ENCODE measurements around the gene QSOX2.

DNA sequence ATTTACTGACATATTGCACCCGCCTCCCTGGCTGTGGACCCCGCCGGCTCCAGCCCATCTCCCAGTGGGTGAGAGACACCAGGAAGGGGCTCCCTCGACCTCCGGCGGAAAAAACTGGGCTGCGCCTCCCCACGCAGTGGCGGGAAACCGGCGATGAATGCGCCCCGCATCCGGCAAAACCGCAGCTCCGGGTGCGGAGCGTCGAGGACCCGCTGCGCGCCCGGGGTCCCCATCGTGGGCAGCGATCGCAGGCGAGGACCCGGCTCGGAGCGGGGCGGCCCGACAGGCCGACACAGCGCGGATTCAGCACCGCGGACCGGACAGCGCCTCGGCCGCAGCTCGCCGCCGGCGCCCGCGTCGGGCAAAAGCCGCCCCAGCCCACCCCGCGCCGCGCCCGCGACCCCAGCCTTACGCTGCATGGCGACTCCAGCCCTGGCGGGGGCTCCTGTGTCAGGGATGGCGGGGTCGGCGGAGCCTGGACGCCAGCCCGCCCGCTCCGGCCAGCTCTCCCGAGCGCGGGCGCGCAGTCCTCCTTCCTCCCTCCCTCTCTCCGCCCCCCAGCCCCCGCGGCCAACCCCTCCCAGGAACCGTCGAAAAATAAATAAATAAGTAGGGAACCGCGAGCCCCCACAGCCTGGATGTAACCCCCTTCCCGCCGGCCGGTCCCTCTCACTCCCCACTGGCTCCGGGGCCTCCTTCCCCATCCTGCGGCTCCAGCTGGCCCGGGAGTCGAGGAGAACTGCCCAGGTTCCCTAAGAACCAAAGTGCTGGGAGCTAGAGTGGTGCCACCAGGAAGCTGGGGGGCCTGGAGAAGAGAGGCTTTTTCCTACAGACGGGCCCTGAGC lies 43.8 kb downstream of the QSOX2 start:
- TF ChIP-seq, protein P1, sequence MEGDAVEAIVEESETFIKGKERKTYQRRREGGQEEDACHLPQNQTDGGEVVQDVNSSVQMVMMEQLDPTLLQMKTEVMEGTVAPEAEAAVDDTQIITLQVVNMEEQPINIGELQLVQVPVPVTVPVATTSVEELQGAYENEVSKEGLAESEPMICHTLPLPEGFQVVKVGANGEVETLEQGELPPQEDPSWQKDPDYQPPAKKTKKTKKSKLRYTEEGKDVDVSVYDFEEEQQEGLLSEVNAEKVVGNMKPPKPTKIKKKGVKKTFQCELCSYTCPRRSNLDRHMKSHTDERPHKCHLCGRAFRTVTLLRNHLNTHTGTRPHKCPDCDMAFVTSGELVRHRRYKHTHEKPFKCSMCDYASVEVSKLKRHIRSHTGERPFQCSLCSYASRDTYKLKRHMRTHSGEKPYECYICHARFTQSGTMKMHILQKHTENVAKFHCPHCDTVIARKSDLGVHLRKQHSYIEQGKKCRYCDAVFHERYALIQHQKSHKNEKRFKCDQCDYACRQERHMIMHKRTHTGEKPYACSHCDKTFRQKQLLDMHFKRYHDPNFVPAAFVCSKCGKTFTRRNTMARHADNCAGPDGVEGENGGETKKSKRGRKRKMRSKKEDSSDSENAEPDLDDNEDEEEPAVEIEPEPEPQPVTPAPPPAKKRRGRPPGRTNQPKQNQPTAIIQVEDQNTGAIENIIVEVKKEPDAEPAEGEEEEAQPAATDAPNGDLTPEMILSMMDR (conservative IDR thresholded peaks at IDR 0.05; ENCODE audit: low read depth, low read length): no peak
- TF ChIP-seq EZH2 (IDR thresholded peaks at IDR 0.05; ENCODE audit: low read length, unreplicated experiment) (no peak), EZH2phosphoT487 (IDR thresholded peaks at IDR 0.05; ENCODE audit: borderline replicate concordance, low read length) (no peak)

Measured in PC-3 (cell line).